WTC11 (cell line): Measurements from ENCODE around the gene RANGAP1.

Experiments used
- CTCF ChIP-seq: fragments of 200-600 bp; IDR thresholded peaks from 2 replicates; pipeline ENCODE4 v1.8.0; 2022; ENCODE audit warnings: antibody characterized with exemption
- TEAD4 ChIP-seq: sonication (generic); formaldehyde crosslinking; IDR thresholded peaks from 2 replicates; pipeline ENCODE4 v1.8.0; 2022; ENCODE audit warnings: mild to moderate bottlenecking, missing genetic modification reagents
- ZNF121 ChIP-seq: sonication (generic); formaldehyde crosslinking; IDR thresholded peaks from 2 replicates; pipeline ENCODE4 v1.8.0; 2023; ENCODE audit warnings: missing genetic modification reagents
- ZNF263 ChIP-seq: sonication (generic); formaldehyde crosslinking; IDR thresholded peaks from 2 replicates; pipeline ENCODE4 v1.8.1; 2022; ENCODE audit warnings: low read depth, mild to moderate bottlenecking, moderate library complexity, missing genetic modification reagents

GRCh38 chr22:41315586-41315985 is 29.6 kb upstream of the RANGAP1 start:
- TF ChIP-seq CTCF (no peak), ZNF263 (CRISPR knock-in tag) (no peak), TEAD4 (CRISPR knock-in tag) (no peak), ZNF121 (CRISPR knock-in tag) (no peak)
